Measurements from ENCODE around the gene SGMS1.
"Not testable (repeated sequence)": the region's sequence is repeated elsewhere in the genome, so short reads cannot be mapped to it uniquely, and the experiment has no call there.

SGMS1 gene

GRCh38 chr10:50659865-50660730, 36.3 kb upstream of the SGMS1 start:
- not testable (repeated sequence) for H3K79me2 ChIP-seq (ENCODE audit: insufficient read depth, low read depth); H3K27me3 ChIP-seq (ENCODE audit: insufficient read depth, low read depth); H3K36me3 ChIP-seq (ENCODE audit: insufficient read depth); H3K4me1 ChIP-seq (ENCODE audit: low read depth, poor library complexity, severe bottlenecking); H3K4me3 ChIP-seq (IDR thresholded peaks at IDR 0.05; ENCODE audit: insufficient read depth, low read depth, low read length); H4K20me1 ChIP-seq (ENCODE audit: insufficient read depth); H3K27ac ChIP-seq
- peak; percentile 65 for TF ChIP-seq CTCF (conservative IDR thresholded peaks at IDR 0.05; ENCODE audit: low read depth, low read length)
- Histone ChIP-seq H3K4me2 (peak overlapping the region; percentile 92), H3K9ac (peak overlapping the region; percentile 34; the same call in 1 of the 2 replicates), H2AFZ (ENCODE audit: low read depth) (peak overlapping the region; percentile 87)

- Histone ChIP-seq H3K4me2 (peak overlapping the region; percentile 92), H3K9ac (peak overlapping the region; percentile 34; the same call in 1 of the 2 replicates), H2AFZ (ENCODE audit: low read depth) (peak overlapping the region; percentile 87)
- not testable (repeated sequence) for H3K27ac ChIP-seq; H3K36me3 ChIP-seq (ENCODE audit: insufficient read depth); H4K20me1 ChIP-seq (ENCODE audit: insufficient read depth); H3K4me1 ChIP-seq (ENCODE audit: low read depth, poor library complexity, severe bottlenecking); H3K27me3 ChIP-seq (ENCODE audit: insufficient read depth, low read depth); H3K4me3 ChIP-seq (IDR thresholded peaks at IDR 0.05; ENCODE audit: insufficient read depth, low read depth, low read length); H3K79me2 ChIP-seq (ENCODE audit: insufficient read depth, low read depth)
Observed at GRCh38 chr10:50659016-50659864, 35.5 kb upstream of the SGMS1 start.

DNA sequence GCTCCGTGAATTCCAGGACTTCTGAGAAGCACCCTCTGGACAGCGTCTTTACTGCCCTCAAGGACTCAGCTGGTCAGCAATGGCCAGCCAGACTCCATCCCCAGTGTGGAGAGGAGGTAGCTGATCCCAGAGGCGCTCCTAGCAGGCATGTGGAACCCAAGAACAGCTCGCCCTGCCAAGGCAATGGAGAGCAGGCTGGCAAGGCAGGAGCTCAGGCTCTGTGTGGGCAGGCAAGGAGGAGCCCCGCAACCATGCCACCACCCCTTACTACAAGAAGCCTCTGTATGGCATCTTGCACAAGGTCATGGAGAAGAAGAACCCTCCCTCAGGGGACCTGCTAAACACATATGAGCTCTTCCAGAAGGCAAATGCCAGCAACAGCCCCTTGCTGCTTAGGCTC, 34.4 kb upstream of the SGMS1 start:
- Histone ChIP-seq H3K4me1 (ENCODE audit: low read depth, poor library complexity, severe bottlenecking) (peaks cover 10% of the 10 kb centered on the region), H3K4me2 (no peak overlapping the region), H3K27ac (no peak overlapping the region), H3K36me3 (ENCODE audit: insufficient read depth) (no peaks in the 10 kb centered on the region), H3K79me2 (ENCODE audit: insufficient read depth, low read depth) (no peaks in the 10 kb centered on the region), H3K9ac (no peak overlapping the region), H3K27me3 (ENCODE audit: insufficient read depth, low read depth) (no peaks in the 10 kb centered on the region), H4K20me1 (ENCODE audit: insufficient read depth) (no peaks in the 10 kb centered on the region), H2AFZ (ENCODE audit: low read depth) (no peak overlapping the region), H3K4me3 (IDR thresholded peaks at IDR 0.05; ENCODE audit: insufficient read depth, low read depth, low read length) (no peak overlapping the region)
- no peak for TF ChIP-seq CTCF (conservative IDR thresholded peaks at IDR 0.05; ENCODE audit: low read depth, low read length)

GRCh38 chr10:50653758-50654157, 30.0 kb upstream of the SGMS1 start:
- Histone ChIP-seq H2AFZ (ENCODE audit: low read depth) (no peak overlapping the region), H3K27me3 (ENCODE audit: insufficient read depth, low read depth) (no peaks in the 10 kb centered on the region), H3K9ac (no peak overlapping the region), H3K4me1 (ENCODE audit: low read depth, poor library complexity, severe bottlenecking) (peaks cover 3% of the 10 kb centered on the region), H3K27ac (no peak overlapping the region), H3K36me3 (ENCODE audit: insufficient read depth) (no peaks in the 10 kb centered on the region), H4K20me1 (ENCODE audit: insufficient read depth) (no peaks in the 10 kb centered on the region), H3K4me2 (no peak overlapping the region), H3K79me2 (ENCODE audit: insufficient read depth, low read depth) (no peaks in the 10 kb centered on the region), H3K4me3 (IDR thresholded peaks at IDR 0.05; ENCODE audit: insufficient read depth, low read depth, low read length) (no peak overlapping the region)
- TF ChIP-seq CTCF (conservative IDR thresholded peaks at IDR 0.05; ENCODE audit: low read depth, low read length), result no peak

Measured in KMS-11 (cell line).